ENCODE results near the gene DNASE1L3. TPM values are rescaled to one million over a fixed set of nuclear protein-coding genes. Genes with fewer than 3 reads are reported as not detected.

Gene DNASE1L3
- total RNA-seq, 1 donor from 2014 or later, result 0.96 TPM

- no peak overlapping the region for H3K4me3 Mint-ChIP-seq (ENCODE audit: unreplicated experiment)
- no peak for DNase-seq
- H3K36me3 Mint-ChIP-seq (ENCODE audit: unreplicated experiment), result no peaks in the 10 kb centered on the region
- peaks cover 8% of the 10 kb centered on the region for H3K27me3 Mint-ChIP-seq (ENCODE audit: unreplicated experiment)
- TF ChIP-seq, protein P1, sequence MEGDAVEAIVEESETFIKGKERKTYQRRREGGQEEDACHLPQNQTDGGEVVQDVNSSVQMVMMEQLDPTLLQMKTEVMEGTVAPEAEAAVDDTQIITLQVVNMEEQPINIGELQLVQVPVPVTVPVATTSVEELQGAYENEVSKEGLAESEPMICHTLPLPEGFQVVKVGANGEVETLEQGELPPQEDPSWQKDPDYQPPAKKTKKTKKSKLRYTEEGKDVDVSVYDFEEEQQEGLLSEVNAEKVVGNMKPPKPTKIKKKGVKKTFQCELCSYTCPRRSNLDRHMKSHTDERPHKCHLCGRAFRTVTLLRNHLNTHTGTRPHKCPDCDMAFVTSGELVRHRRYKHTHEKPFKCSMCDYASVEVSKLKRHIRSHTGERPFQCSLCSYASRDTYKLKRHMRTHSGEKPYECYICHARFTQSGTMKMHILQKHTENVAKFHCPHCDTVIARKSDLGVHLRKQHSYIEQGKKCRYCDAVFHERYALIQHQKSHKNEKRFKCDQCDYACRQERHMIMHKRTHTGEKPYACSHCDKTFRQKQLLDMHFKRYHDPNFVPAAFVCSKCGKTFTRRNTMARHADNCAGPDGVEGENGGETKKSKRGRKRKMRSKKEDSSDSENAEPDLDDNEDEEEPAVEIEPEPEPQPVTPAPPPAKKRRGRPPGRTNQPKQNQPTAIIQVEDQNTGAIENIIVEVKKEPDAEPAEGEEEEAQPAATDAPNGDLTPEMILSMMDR (IDR thresholded peaks at IDR 0.05; ENCODE audit: partially characterized antibody, unreplicated experiment), result no peak
- H3K4me1 Mint-ChIP-seq (ENCODE audit: low read depth, unreplicated experiment), result no peaks in the 10 kb centered on the region
- H3K9me3 Mint-ChIP-seq (ENCODE audit: unreplicated experiment), result peaks cover 2% of the 10 kb centered on the region
- no peak overlapping the region for H3K27ac Mint-ChIP-seq (ENCODE audit: unreplicated experiment)
Measured at GRCh38 chr3:58180099-58180880, 30.5 kb downstream of the DNASE1L3 start.

DNA sequence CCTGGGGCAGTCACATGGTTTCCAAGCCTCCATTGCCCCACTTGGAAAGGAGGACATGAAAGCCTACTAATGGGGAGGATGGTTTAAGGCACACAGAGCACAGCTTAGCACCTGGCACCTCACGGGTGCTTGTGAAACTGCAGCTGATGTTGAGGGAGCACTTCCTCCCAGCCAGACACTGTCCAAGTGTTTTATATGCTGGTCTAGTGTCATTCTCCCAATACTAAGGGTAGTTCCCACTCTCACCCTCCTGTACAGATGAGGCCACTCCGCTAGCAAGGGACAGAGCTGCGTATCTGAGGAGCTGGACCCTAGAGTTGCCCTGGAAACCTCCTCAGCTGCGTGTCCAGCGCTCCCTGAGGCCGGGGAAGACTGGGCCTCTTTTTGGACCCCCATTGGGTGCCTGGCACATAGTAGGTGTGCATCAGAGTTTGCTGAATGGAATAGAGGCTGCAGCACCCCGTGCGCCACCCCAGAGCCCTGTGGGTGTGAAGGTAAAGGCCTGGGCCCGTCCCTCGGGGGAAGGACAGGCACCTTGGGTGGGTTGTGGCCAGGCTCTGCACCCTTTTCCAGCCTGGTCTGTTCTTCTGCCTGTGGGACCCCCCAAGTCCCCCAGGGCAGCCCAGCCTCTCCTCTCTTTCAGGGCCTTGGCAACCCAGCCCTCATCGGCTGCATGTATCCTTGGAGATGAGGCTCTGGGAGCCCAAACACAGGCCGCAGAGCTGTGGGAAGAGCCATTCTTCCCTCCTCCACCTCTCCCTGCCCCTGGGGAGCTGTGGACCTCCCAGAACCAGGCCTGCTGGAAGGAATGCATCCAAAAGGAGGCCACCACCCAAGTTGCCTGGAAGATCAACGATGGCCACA is 31.3 kb downstream of the DNASE1L3 start:
- peaks cover 8% of the 10 kb centered on the region for H3K27me3 Mint-ChIP-seq (ENCODE audit: unreplicated experiment)
- H3K9me3 Mint-ChIP-seq (ENCODE audit: unreplicated experiment), result peaks cover 2% of the 10 kb centered on the region
- no peak for DNase-seq
- H3K4me1 Mint-ChIP-seq (ENCODE audit: low read depth, unreplicated experiment), result no peaks in the 10 kb centered on the region
- no peak overlapping the region for H3K27ac Mint-ChIP-seq (ENCODE audit: unreplicated experiment)
- H3K4me3 Mint-ChIP-seq (ENCODE audit: unreplicated experiment), result no peak overlapping the region
- TF ChIP-seq, protein P1 (IDR thresholded peaks at IDR 0.05; ENCODE audit: partially characterized antibody, unreplicated experiment), result no peak
- no peaks in the 10 kb centered on the region for H3K36me3 Mint-ChIP-seq (ENCODE audit: unreplicated experiment)

- H3K4me1 Mint-ChIP-seq (ENCODE audit: low read depth, unreplicated experiment), result peaks cover under 1% of the 10 kb centered on the region
- H3K36me3 Mint-ChIP-seq (ENCODE audit: unreplicated experiment), result no peaks in the 10 kb centered on the region
- no peak overlapping the region for H3K27ac Mint-ChIP-seq (ENCODE audit: unreplicated experiment)
- DNase-seq, result no peak
- H3K9me3 Mint-ChIP-seq (ENCODE audit: unreplicated experiment), result peaks cover 2% of the 10 kb centered on the region
- H3K4me3 Mint-ChIP-seq (ENCODE audit: unreplicated experiment), result peak overlapping the region; percentile 9
- TF ChIP-seq, protein P1 (IDR thresholded peaks at IDR 0.05; ENCODE audit: partially characterized antibody, unreplicated experiment), result no peak
- H3K27me3 Mint-ChIP-seq (ENCODE audit: unreplicated experiment), result peaks cover 10% of the 10 kb centered on the region
Measured at GRCh38 chr3:58178528-58179234, 32.1 kb downstream of the DNASE1L3 start.

GRCh38 chr3:58177747-58178527 is 32.8 kb downstream of the DNASE1L3 start:
- Mint-ChIP-seq H3K27ac (ENCODE audit: unreplicated experiment) (no peak overlapping the region), H3K9me3 (ENCODE audit: unreplicated experiment) (peaks cover 2% of the 10 kb centered on the region), H3K4me3 (ENCODE audit: unreplicated experiment) (peak overlapping the region; percentile 63), H3K36me3 (ENCODE audit: unreplicated experiment) (no peaks in the 10 kb centered on the region), H3K4me1 (ENCODE audit: low read depth, unreplicated experiment) (peaks cover 3% of the 10 kb centered on the region), H3K27me3 (ENCODE audit: unreplicated experiment) (peaks cover 8% of the 10 kb centered on the region)
- DNase-seq, result peak; percentile 97
- TF ChIP-seq, protein P1 (IDR thresholded peaks at IDR 0.05; ENCODE audit: partially characterized antibody, unreplicated experiment), result peak; percentile 99
